HG02938 (cell line): ENCODE results near the gene PLOD3.

Source experiments
- ATAC-seq: cut with Tn5 transposase; IDR thresholded peaks from one replicate; pipeline ENCODE4 v1.9.1; 2021; ENCODE audit warnings: mild to moderate bottlenecking, moderate library complexity; ENCODE audit not compliant: unreplicated experiment

PLOD3 gene

GRCh38 chr7:101166909-101167644 is 50.3 kb downstream of the PLOD3 start:
- no peak for ATAC-seq

- no peak for ATAC-seq
Observed at GRCh38 chr7:101166648-101166908, 50.8 kb downstream of the PLOD3 start.

- ATAC-seq: no peak
Observed at GRCh38 chr7:101165958-101166647, 51.3 kb downstream of the PLOD3 start.

- no peak for ATAC-seq
Observed at GRCh38 chr7:101165075-101165957, 52.1 kb downstream of the PLOD3 start, which contains the start of gene VGF. VGF (minus strand) TSS chr7:101165569; CDS start chr7:101164843, 726 bp downstream.

GRCh38 chr7:101164071-101164840 is 53.1 kb downstream of the PLOD3 start:
- no peak for ATAC-seq

GRCh38 chr7:101163279-101164070 is 53.9 kb downstream of the PLOD3 start:
- ATAC-seq: no peak

- ATAC-seq: no peak
Observed at GRCh38 chr7:101162551-101163278, 54.7 kb downstream of the PLOD3 start.

- no peak for ATAC-seq
Observed at GRCh38 chr7:101161692-101162471, 55.5 kb downstream of the PLOD3 start.

- no peak for ATAC-seq
Observed at GRCh38 chr7:101160910-101161309, 56.5 kb downstream of the PLOD3 start.

GRCh38 chr7:101159696-101160674 is 57.4 kb downstream of the PLOD3 start:
- ATAC-seq: no peak

- ATAC-seq: no peak
Observed at GRCh38 chr7:101156866-101157589, 60.4 kb downstream of the PLOD3 start.

GRCh38 chr7:101156277-101156676 is 61.1 kb downstream of the PLOD3 start:
- ATAC-seq: no peak
